Measurements from ENCODE around the gene ROBO2.

The ROBO2 gene

GRCh38 chr3:77262361-77262760 lies 222.5 kb downstream of the ROBO2 start:
- Mint-ChIP-seq H3K4me1 (no peaks in the 10 kb centered on the region), H3K27ac (no peak overlapping the region), H3K27me3 (no peaks in the 10 kb centered on the region), H3K36me3 (ENCODE audit: low read depth) (no peaks in the 10 kb centered on the region), H3K4me3 (no peak overlapping the region), H3K9me3 (peaks cover 15% of the 10 kb centered on the region)
- ATAC-seq, result no peak
- DNase-seq, result no peak

- ATAC-seq, result no peak
- H3K4me3 Mint-ChIP-seq, result no peak overlapping the region
- H3K27ac Mint-ChIP-seq, result no peak overlapping the region
- H3K4me1 Mint-ChIP-seq, result no peaks in the 10 kb centered on the region
- H3K9me3 Mint-ChIP-seq, result peaks cover 20% of the 10 kb centered on the region
- H3K36me3 Mint-ChIP-seq (ENCODE audit: low read depth), result no peaks in the 10 kb centered on the region
- DNase-seq, result no peak
- H3K27me3 Mint-ChIP-seq, result no peaks in the 10 kb centered on the region
Measured at GRCh38 chr3:77267589-77267988, 227.7 kb downstream of the ROBO2 start.

- no peak overlapping the region for H3K27ac Mint-ChIP-seq
- ATAC-seq, result no peak
Measured at GRCh38 chr3:77271306-77271705, 231.4 kb downstream of the ROBO2 start.

GRCh38 chr3:77271711-77272110 lies 231.8 kb downstream of the ROBO2 start:
- Mint-ChIP-seq H3K27ac (no peak overlapping the region), H3K4me3 (no peak overlapping the region), H3K36me3 (ENCODE audit: low read depth) (no peaks in the 10 kb centered on the region), H3K9me3 (peaks cover 19% of the 10 kb centered on the region), H3K4me1 (no peaks in the 10 kb centered on the region), H3K27me3 (no peaks in the 10 kb centered on the region)
- DNase-seq (no peak), ATAC-seq (no peak)

More at GRCh38 chr3:77271306-77271705, 231.4 kb downstream of the ROBO2 start:
- H3K4me1 Mint-ChIP-seq, result no peaks in the 10 kb centered on the region
- H3K36me3 Mint-ChIP-seq (ENCODE audit: low read depth), result no peaks in the 10 kb centered on the region
- no peak for DNase-seq
- H3K4me3 Mint-ChIP-seq, result no peak overlapping the region
- no peaks in the 10 kb centered on the region for H3K27me3 Mint-ChIP-seq
- H3K9me3 Mint-ChIP-seq, result peaks cover 20% of the 10 kb centered on the region

- Mint-ChIP-seq H3K36me3 (ENCODE audit: low read depth) (no peaks in the 10 kb centered on the region), H3K27ac (no peak overlapping the region), H3K4me3 (no peak overlapping the region), H3K27me3 (no peaks in the 10 kb centered on the region), H3K9me3 (peaks cover 7% of the 10 kb centered on the region), H3K4me1 (no peaks in the 10 kb centered on the region)
- DNase-seq (no peak), ATAC-seq (no peak)
Measured at GRCh38 chr3:77279276-77279675, 239.4 kb downstream of the ROBO2 start.

GRCh38 chr3:77281721-77282120 lies 241.8 kb downstream of the ROBO2 start:
- Mint-ChIP-seq H3K4me3 (no peak overlapping the region), H3K9me3 (peaks cover 7% of the 10 kb centered on the region), H3K27ac (no peak overlapping the region), H3K27me3 (no peaks in the 10 kb centered on the region), H3K36me3 (ENCODE audit: low read depth) (no peaks in the 10 kb centered on the region), H3K4me1 (no peaks in the 10 kb centered on the region)
- DNase-seq, result no peak
- no peak for ATAC-seq

GRCh38 chr3:77283108-77283507 lies 243.2 kb downstream of the ROBO2 start:
- Mint-ChIP-seq H3K4me3 (no peak overlapping the region), H3K36me3 (ENCODE audit: low read depth) (no peaks in the 10 kb centered on the region), H3K27ac (no peak overlapping the region), H3K27me3 (no peaks in the 10 kb centered on the region), H3K4me1 (no peaks in the 10 kb centered on the region), H3K9me3 (peaks cover 2% of the 10 kb centered on the region)
- no peak for DNase-seq
- no peak for ATAC-seq

GRCh38 chr3:77288348-77288747 lies 248.4 kb downstream of the ROBO2 start:
- no peaks in the 10 kb centered on the region for H3K27me3 Mint-ChIP-seq
- ATAC-seq, result no peak
- H3K27ac Mint-ChIP-seq, result no peak overlapping the region
- H3K9me3 Mint-ChIP-seq, result peaks cover 16% of the 10 kb centered on the region
- no peaks in the 10 kb centered on the region for H3K36me3 Mint-ChIP-seq (ENCODE audit: low read depth)
- no peak for DNase-seq
- no peak overlapping the region for H3K4me3 Mint-ChIP-seq
- H3K4me1 Mint-ChIP-seq, result no peaks in the 10 kb centered on the region

GRCh38 chr3:77296527-77296926 lies 256.6 kb downstream of the ROBO2 start:
- Mint-ChIP-seq H3K27me3 (no peaks in the 10 kb centered on the region), H3K9me3 (peaks cover 19% of the 10 kb centered on the region)

GRCh38 chr3:77298417-77298816 lies 258.5 kb downstream of the ROBO2 start:
- Mint-ChIP-seq H3K9me3 (peaks cover 12% of the 10 kb centered on the region), H3K4me3 (no peak overlapping the region), H3K4me1 (no peaks in the 10 kb centered on the region), H3K27me3 (no peaks in the 10 kb centered on the region), H3K27ac (no peak overlapping the region), H3K36me3 (ENCODE audit: low read depth) (no peaks in the 10 kb centered on the region)
- DNase-seq, result no peak
- ATAC-seq, result no peak

More at GRCh38 chr3:77296527-77296926, 256.6 kb downstream of the ROBO2 start:
- Mint-ChIP-seq H3K36me3 (ENCODE audit: low read depth) (no peaks in the 10 kb centered on the region), H3K4me1 (no peaks in the 10 kb centered on the region), H3K4me3 (no peak overlapping the region), H3K27ac (no peak overlapping the region)
- DNase-seq, result no peak
- ATAC-seq, result no peak

GRCh38 chr3:77303955-77304699 lies 264.2 kb downstream of the ROBO2 start:
- H3K9me3 Mint-ChIP-seq, result no peaks in the 10 kb centered on the region
- no peak for DNase-seq
- H3K27ac Mint-ChIP-seq, result no peak overlapping the region
- H3K36me3 Mint-ChIP-seq (ENCODE audit: low read depth), result no peaks in the 10 kb centered on the region
- H3K4me3 Mint-ChIP-seq, result no peak overlapping the region
- H3K4me1 Mint-ChIP-seq, result no peaks in the 10 kb centered on the region
- ATAC-seq, result no peak
- H3K27me3 Mint-ChIP-seq, result no peaks in the 10 kb centered on the region

GRCh38 chr3:77304700-77305021 lies 264.8 kb downstream of the ROBO2 start:
- DNase-seq (no peak), ATAC-seq (no peak)
- Mint-ChIP-seq H3K27ac (no peak overlapping the region), H3K27me3 (no peaks in the 10 kb centered on the region), H3K9me3 (no peaks in the 10 kb centered on the region), H3K4me3 (no peak overlapping the region), H3K4me1 (no peaks in the 10 kb centered on the region), H3K36me3 (ENCODE audit: low read depth) (no peaks in the 10 kb centered on the region)

GRCh38 chr3:77309460-77309859 lies 269.6 kb downstream of the ROBO2 start:
- Mint-ChIP-seq H3K4me1 (no peaks in the 10 kb centered on the region), H3K4me3 (no peak overlapping the region), H3K36me3 (ENCODE audit: low read depth) (no peaks in the 10 kb centered on the region), H3K9me3 (peaks cover 3% of the 10 kb centered on the region), H3K27ac (no peak overlapping the region), H3K27me3 (no peaks in the 10 kb centered on the region)
- DNase-seq (no peak), ATAC-seq (no peak)

GRCh38 chr3:77313843-77314242 lies 273.9 kb downstream of the ROBO2 start:
- no peaks in the 10 kb centered on the region for H3K4me1 Mint-ChIP-seq
- H3K27me3 Mint-ChIP-seq, result no peaks in the 10 kb centered on the region
- no peaks in the 10 kb centered on the region for H3K36me3 Mint-ChIP-seq (ENCODE audit: low read depth)
- H3K4me3 Mint-ChIP-seq, result no peak overlapping the region
- no peak for DNase-seq
- no peak overlapping the region for H3K27ac Mint-ChIP-seq
- ATAC-seq, result no peak
- peaks cover 6% of the 10 kb centered on the region for H3K9me3 Mint-ChIP-seq

GRCh38 chr3:77319711-77320110 lies 279.8 kb downstream of the ROBO2 start:
- Mint-ChIP-seq H3K27me3 (no peaks in the 10 kb centered on the region), H3K27ac (no peak overlapping the region), H3K4me3 (no peak overlapping the region), H3K36me3 (ENCODE audit: low read depth) (no peaks in the 10 kb centered on the region), H3K4me1 (no peaks in the 10 kb centered on the region), H3K9me3 (peaks cover 7% of the 10 kb centered on the region)
- DNase-seq (no peak), ATAC-seq (no peak)

GRCh38 chr3:77320514-77320913 lies 280.6 kb downstream of the ROBO2 start:
- no peak for DNase-seq
- no peaks in the 10 kb centered on the region for H3K36me3 Mint-ChIP-seq (ENCODE audit: low read depth)
- H3K9me3 Mint-ChIP-seq, result peaks cover 7% of the 10 kb centered on the region
- no peak overlapping the region for H3K4me3 Mint-ChIP-seq
- H3K4me1 Mint-ChIP-seq, result no peaks in the 10 kb centered on the region
- no peak for ATAC-seq
- no peak overlapping the region for H3K27ac Mint-ChIP-seq
- H3K27me3 Mint-ChIP-seq, result no peaks in the 10 kb centered on the region

Measured in activated naive CD8-positive, alpha-beta T cell treated with anti-CD3 and anti-CD28 coated beads, Interleukin-2, amount 50 U/mL, for 24 hours (primary cell).